H1 (cell line): ENCODE results near the gene NXN. TPM values are rescaled to one million over a fixed set of nuclear protein-coding genes. Genes with fewer than 3 reads are reported as not detected.

ENCODE experiments used
- BRCA1 ChIP-seq: IDR thresholded peaks from 2 replicates; pipeline ENCODE4 v1.6.1; 2012; ENCODE audit warnings: low read depth, low read length, improper control_type of control experiment
- CBX5 ChIP-seq: fragments of 300-800, 300-1000 bp; sonication (generic); IDR thresholded peaks from 2 replicates; pipeline ENCODE4 v1.7.1; 2016; ENCODE audit warnings: antibody characterized with exemption, low read length, low read depth
- EGR1 ChIP-seq: IDR thresholded peaks from 2 replicates; pipeline ENCODE4 v1.6.1; 2011; ENCODE audit warnings: low read depth, low read length, borderline replicate concordance
- EP300 ChIP-seq, 2 experiments: IDR thresholded peaks; 1 replicate in 1 of 2; 2 replicates in 1 of 2; pipeline ENCODE4 v1.6.1; 2011 to 2012; ENCODE audit warnings: low read depth in 2 of 2, low read length in 2 of 2, mild to moderate bottlenecking in 2 of 2, borderline replicate concordance in 1 of 2, inconsistent platforms in 1 of 2, moderate library complexity in 1 of 2
- GTF2F1 ChIP-seq: IDR thresholded peaks from 2 replicates; pipeline ENCODE4 v1.6.1; 2012; ENCODE audit warnings: low read depth, low read length, improper control_type of control experiment, borderline replicate concordance
- JUN ChIP-seq: IDR thresholded peaks from 2 replicates; pipeline ENCODE4 v1.6.1; 2011; ENCODE audit warnings: low read depth, mild to moderate bottlenecking, improper control_type of control experiment, low read length
- RAD21 ChIP-seq, 2 experiments: IDR thresholded peaks in 1 of 2; conservative IDR thresholded peaks in 1 of 2; 2 replicates each; pipeline ENCODE4 v1.6.1; 2011; ENCODE audit warnings: low read depth in 2 of 2, low read length in 2 of 2, improper control_type of control experiment in 1 of 2, inconsistent platforms in 1 of 2, mild to moderate bottlenecking in 1 of 2, moderate library complexity in 1 of 2
- SIN3A ChIP-seq, 2 experiments: IDR thresholded peaks in 1 of 2; conservative IDR thresholded peaks in 1 of 2; 2 replicates each; pipeline ENCODE4 v1.6.1; 2011 to 2012; ENCODE audit warnings: low read length in 2 of 2, improper control_type of control experiment in 1 of 2, low read depth in 1 of 2, mild to moderate bottlenecking in 1 of 2
- SP1 ChIP-seq: IDR thresholded peaks from 2 replicates; pipeline ENCODE4 v1.6.1; 2011; ENCODE audit warnings: low read depth, low read length
- SP2 ChIP-seq: IDR thresholded peaks from 2 replicates; pipeline ENCODE4 v1.6.1; 2012; ENCODE audit warnings: mild to moderate bottlenecking, low read length, inconsistent platforms
- polyA plus RNA-seq, 7 experiments: library from polyadenylated mRNA; depleted of rRNA in 3 of 7; stranded (reverse) in 5 of 7; unstranded in 2 of 7; fragments of >200 nt in 5 of 7; fragments of 200-250 nt in 2 of 7; gene quantifications; 1 replicate in 5 of 7; 2 replicates in 1 of 7; 4 replicates in 1 of 7; pipeline versions ENCODE4 v1.2.1 to v1.2.3, GENCODE V29; 2011 to 2013; ENCODE audit warnings: missing spikeins in 2 of 7, mixed read lengths in 2 of 7
- total RNA-seq: library from RNA; stranded (reverse); fragmentation: NEBNext Ultra II Directional; extraction: Animal tissue kit (Norgen Biotek cat#: 25700); gene quantifications from 2 replicates; pipeline ENCODE4 v1.2.1, GENCODE V29; 2021

NXN gene
- total and polyA plus RNA-seq, 2 of the 8 experiments (the other 6 are each of a cell fraction or from before 2014, with no cell fraction given) = 94.1 to 107 TPM

- TF ChIP-seq SIN3A (conservative IDR thresholded peaks at IDR 0.05 in 1 of 2, IDR thresholded peaks at IDR 0.05 in 1 of 2; ENCODE audit: low read depth in 1 of 2, low read length in 2 of 2) (no peak), RAD21 (IDR thresholded peaks at IDR 0.05 in 1 of 2, conservative IDR thresholded peaks at IDR 0.05 in 1 of 2; ENCODE audit: low read depth in 2 of 2, low read length in 2 of 2) (no peak), JUN (no peak), BRCA1 (no peak), EGR1 (no peak), GTF2F1 (no peak), SP2 (no peak), CBX5 (no peak), EP300 (IDR thresholded peaks at IDR 0.05; ENCODE audit: borderline replicate concordance in 1 of 2, low read depth in 2 of 2, low read length in 2 of 2) (no peak), SP1 (no peak)
Measured at GRCh38 chr17:848402-848801, 131.2 kb downstream of the NXN start (continued).
